Activated naive CD4-positive, alpha-beta T cell (primary cell): Measurements from ENCODE around the gene NUP214.
"Not testable (repeated sequence)": the region's sequence is repeated elsewhere in the genome, so short reads cannot be mapped to it uniquely, and the experiment has no call there.

Experiments
- DNase-seq, 4 experiments: peaks; one replicate each; lab custom pipeline; 2025; lab: John Stamatoyannopoulos, UW

Gene NUP214

GRCh38 chr9:131096269-131097125, 28.9 kb upstream of the NUP214 start, which contains the start of gene AIF1L:
Gene AIF1L (plus strand): TSS chr9:131096531. CDS start chr9:131096630, 99 bp downstream.
- no peak for DNase-seq

- no peak for DNase-seq
Measured at GRCh38 chr9:131097126-131097947, 28.0 kb upstream of the NUP214 start.

- DNase-seq, result no peak
Measured at GRCh38 chr9:131097948-131098278, 27.5 kb upstream of the NUP214 start.

- no peak for DNase-seq
Measured at GRCh38 chr9:131098391-131099101, 26.8 kb upstream of the NUP214 start.

- DNase-seq, result no peak
Measured at GRCh38 chr9:131099102-131099606, 26.2 kb upstream of the NUP214 start.

GRCh38 chr9:131099845-131100244, 25.5 kb upstream of the NUP214 start:
- not testable (repeated sequence) for DNase-seq

GRCh38 chr9:131100445-131100844, 24.9 kb upstream of the NUP214 start:
- DNase-seq, result no peak

GRCh38 chr9:131101207-131101964, 24.0 kb upstream of the NUP214 start:
- DNase-seq, result no peak

GRCh38 chr9:131103024-131103423, 22.4 kb upstream of the NUP214 start:
- no peak for DNase-seq

GRCh38 chr9:131103535-131103934, 21.9 kb upstream of the NUP214 start:
- DNase-seq, result no peak

- DNase-seq, result no peak
Measured at GRCh38 chr9:131104016-131104740, 21.2 kb upstream of the NUP214 start.

- no peak for DNase-seq
Measured at GRCh38 chr9:131105952-131106351, 19.4 kb upstream of the NUP214 start.

GRCh38 chr9:131107760-131108159, 17.6 kb upstream of the NUP214 start:
- DNase-seq, result no peak

GRCh38 chr9:131111186-131111853, 14.1 kb upstream of the NUP214 start:
- no peak for DNase-seq

- DNase-seq, result no peak
Measured at GRCh38 chr9:131111854-131112311, 13.5 kb upstream of the NUP214 start.

- DNase-seq, result no peak
Measured at GRCh38 chr9:131112374-131113154, 12.8 kb upstream of the NUP214 start.

GRCh38 chr9:131113655-131114054, 11.7 kb upstream of the NUP214 start:
- DNase-seq, result no peak

- DNase-seq, result no peak
Measured at GRCh38 chr9:131114084-131114535, 11.3 kb upstream of the NUP214 start.

- not testable (repeated sequence) for DNase-seq
Measured at GRCh38 chr9:131115360-131115742, 10.0 kb upstream of the NUP214 start.
